GM18858 (cell line): ENCODE data around the gene S100A8.
"Not testable (repeated sequence)": the region's sequence is repeated elsewhere in the genome, so short reads cannot be mapped to it uniquely, and the experiment has no call there.

Source experiments
- ATAC-seq: cut with Tn5 transposase; IDR thresholded peaks from one replicate; pipeline ENCODE4 v1.9.1; 2021; ENCODE audit not compliant: unreplicated experiment

Gene S100A8

DNA sequence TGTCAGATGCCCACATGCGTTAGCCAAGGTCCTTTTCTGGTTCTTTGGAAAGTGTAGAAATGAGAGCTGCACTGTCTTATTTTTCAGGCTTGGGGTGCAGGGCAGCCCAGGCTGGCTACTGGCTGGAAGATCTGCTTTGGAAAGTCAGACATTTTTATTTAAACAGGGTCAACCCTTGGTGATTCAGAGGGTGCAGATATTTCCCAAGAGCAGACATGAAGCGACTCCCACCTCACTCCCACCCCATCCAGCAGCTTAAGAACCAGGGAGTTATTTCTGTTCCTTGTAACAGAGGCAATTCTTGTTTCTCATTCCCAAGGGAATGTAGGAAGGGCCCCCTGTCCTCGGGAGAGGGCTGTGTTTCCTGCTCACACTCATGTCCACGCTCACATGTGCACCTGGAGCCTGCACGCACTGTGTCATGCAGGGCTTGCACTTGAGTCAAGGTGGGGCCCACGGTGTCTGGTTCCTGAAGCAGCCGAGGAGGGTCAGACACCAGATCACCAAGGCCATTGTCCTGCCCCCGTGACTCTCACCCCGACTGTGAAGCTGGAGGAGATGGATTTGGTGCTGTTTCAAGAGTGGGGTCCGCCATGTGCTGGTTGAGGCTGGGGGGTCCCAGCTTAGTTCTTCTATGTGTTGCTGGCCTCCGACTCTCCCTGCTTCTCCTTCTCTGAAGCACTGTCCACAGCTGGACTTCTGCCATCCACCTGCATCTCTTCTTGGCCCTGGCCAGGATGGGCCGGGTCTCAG is 26.4 kb upstream of the S100A8 start:
- no peak for ATAC-seq

GRCh38 chr1:153415850-153416570 is 25.1 kb upstream of the S100A8 start, which contains the start of gene S100A7A:
TSS of gene S100A7A (plus strand) at chr1:153416520. CDS start at chr1:153418083, 1,563 bp downstream.
- ATAC-seq: no peak

- not testable (repeated sequence) for ATAC-seq
These were observed 23.1 kb upstream of the S100A8 start for GRCh38 chr1:153413961-153414360.

- not testable (repeated sequence) for ATAC-seq
These were observed 16.4 kb upstream of the S100A8 start for GRCh38 chr1:153407274-153407673.

- ATAC-seq: not testable (repeated sequence)
These were observed 15.1 kb upstream of the S100A8 start for GRCh38 chr1:153405825-153406599.

DNA sequence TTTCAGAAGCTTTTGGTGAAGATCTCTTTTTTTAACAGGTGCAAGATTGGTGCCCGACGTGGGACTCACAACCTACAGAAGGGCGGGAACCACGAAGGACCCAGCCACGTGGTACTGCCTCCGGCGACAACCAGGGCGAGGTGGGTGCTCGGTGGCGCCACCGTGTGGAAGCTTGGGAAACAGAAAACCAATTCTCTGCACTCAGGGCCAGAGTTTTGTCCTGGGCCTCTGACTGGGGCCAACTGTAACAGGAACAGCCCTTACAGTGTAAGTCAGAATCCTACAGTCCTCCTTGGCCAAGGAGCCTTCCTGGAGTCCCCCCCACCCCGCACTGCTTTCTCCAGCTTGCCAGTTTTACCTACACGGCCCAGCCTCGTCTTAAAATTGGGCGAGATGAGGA is 13.9 kb upstream of the S100A8 start:
- no peak for ATAC-seq

- ATAC-seq: no peak
These were observed 13.3 kb upstream of the S100A8 start for GRCh38 chr1:153404086-153404635.

- ATAC-seq: no peak
These were observed 12.7 kb upstream of the S100A8 start for GRCh38 chr1:153403421-153404085.

DNA sequence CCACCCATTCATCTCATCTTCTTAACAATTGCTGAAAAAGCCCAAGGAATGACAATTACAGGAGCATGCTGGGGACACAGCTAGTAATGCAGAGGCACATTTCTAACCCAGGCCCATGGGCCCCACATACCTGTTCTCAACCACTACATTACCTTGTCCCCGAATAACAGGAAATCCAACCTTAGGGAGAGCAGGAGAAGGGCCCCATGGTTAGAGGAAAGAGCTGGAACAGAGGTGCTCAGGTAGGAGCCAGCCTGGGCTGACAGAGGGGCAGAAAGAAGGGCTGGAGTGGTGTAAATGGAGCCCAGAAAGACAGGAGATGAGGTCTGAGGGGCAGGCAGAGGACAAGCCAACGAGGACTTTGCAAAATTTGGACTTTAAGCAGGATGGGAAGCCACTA is 11.4 kb upstream of the S100A8 start:
- no peak for ATAC-seq

DNA sequence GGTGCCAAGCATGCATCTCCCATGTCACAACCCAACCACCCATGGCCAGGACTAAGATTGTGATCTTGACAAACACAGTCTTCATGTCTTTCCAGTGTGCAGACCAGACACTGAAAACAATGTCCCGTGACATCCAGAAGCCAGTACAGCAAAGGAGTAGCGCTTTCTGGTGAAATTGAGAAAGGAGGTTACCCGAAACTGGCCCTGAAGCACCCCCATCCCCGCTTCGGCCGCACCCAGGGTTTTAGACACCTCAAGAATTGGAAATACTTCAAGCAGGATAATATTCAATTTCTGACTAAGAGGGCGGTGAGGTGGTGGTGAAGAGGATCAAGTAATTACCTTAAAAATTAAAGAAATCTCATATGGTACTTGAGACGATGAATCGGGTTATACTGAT is 10.6 kb upstream of the S100A8 start:
- ATAC-seq: no peak

DNA sequence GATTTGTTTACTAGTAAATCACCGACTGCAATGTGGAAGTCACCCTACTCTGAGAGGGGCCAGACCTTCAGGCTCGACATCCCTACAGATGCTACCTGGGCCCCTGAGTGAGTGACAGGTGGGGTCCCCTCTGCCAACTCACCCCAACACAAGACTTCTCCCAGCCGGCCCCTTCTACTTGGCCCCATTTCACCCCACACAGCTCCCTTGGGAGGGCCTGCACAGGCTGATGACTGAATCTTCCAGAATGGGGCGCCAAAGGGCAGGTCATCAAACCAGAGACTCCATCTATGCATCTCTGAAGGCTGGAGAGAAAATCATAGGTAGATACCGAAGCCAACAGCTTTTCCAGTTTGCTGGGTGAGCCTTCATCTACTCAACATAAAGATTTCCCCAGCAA is 9.4 kb upstream of the S100A8 start:
- no peak for ATAC-seq

GRCh38 chr1:153399401-153400055 is 8.7 kb upstream of the S100A8 start:
- ATAC-seq: no peak

GRCh38 chr1:153397924-153398651 is 7.2 kb upstream of the S100A8 start:
- no peak for ATAC-seq

- no peak for ATAC-seq
These were observed 6.4 kb upstream of the S100A8 start for GRCh38 chr1:153397051-153397923.

- ATAC-seq: no peak
These were observed 5.6 kb upstream of the S100A8 start for GRCh38 chr1:153396461-153396860.

DNA sequence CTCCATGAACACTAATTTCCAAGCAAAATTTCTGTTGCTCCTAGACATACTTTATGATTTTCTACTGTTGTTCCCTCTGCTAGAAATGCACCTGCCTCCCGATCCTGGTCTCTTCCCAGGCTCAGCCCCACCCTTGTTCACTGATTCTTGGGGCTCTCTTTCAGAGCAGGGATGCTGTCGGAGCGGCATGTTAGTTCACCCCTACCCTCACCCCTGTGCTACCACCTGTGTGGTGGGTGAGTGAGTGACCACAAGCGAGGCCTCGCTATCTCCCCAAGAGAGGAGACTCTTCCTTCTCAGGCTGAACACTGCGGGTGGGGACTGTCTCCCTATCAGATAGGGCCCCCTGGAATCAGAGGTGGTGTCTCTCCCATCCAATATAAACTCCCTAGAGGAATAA is 4.9 kb upstream of the S100A8 start:
- ATAC-seq: no peak

GRCh38 chr1:153395136-153395685 is 4.3 kb upstream of the S100A8 start:
- ATAC-seq: no peak

GRCh38 chr1:153394391-153394790 is 3.5 kb upstream of the S100A8 start:
- no peak for ATAC-seq
